Panc1 (cell line): Measurements from ENCODE around the gene C19orf12. TPM values are rescaled to one million over a fixed set of nuclear protein-coding genes. Genes with fewer than 3 reads are reported as not detected.

Experiments
- ATAC-seq: fragments of 200-7000 bp; cut with Tn5 transposase; 2 replicates; pipeline ENCODE4 v1.9.1; 2020; ENCODE audit warnings: mild to moderate bottlenecking, moderate library complexity
- BruUV-seq: library from RNA; stranded (reverse); fragments of 400-500 nt; replicated peaks from 2 replicates; lab custom pipeline; 2021; lab: Mats Ljungman, UMichigan
- CTCF ChIA-PET: fragments of 300-600 bp; sonication (Branson Sonifier 250); formaldehyde crosslinking; loops from one replicate; lab custom pipeline; 2022; ENCODE audit warnings: antibody characterized with exemption; lab: Charles Lee
- POLR2A ChIA-PET: fragments of 300-600 bp; sonication (Branson Sonifier 250); formaldehyde crosslinking; loops from one replicate; lab custom pipeline; 2022; ENCODE audit warnings: antibody characterized with exemption; lab: Charles Lee
- DNase-seq: peaks from one replicate; pipeline ENCODE4 v3.0.0-alpha.2; 2010; ENCODE audit warnings: low read depth, low spot score
- H3K27ac ChIP-seq: 2 replicates; pipeline ENCODE4 v1.5.1; 2011; ENCODE audit warnings: mild to moderate bottlenecking, low read length, inconsistent platforms
- H3K27me3 ChIP-seq: fragments of 200-500 bp; sonication (Bioruptor generic); 2 replicates; pipeline ENCODE4 v1.6.0; 2014; ENCODE audit warnings: low read length, inconsistent platforms; ENCODE audit not compliant: control insufficient read depth, insufficient read depth
- H3K36me3 ChIP-seq: fragments of 200-500 bp; sonication (Bioruptor generic); 2 replicates; pipeline ENCODE4 v1.5.1; 2014; ENCODE audit warnings: inconsistent platforms, mild to moderate bottlenecking, low read length, moderate library complexity; ENCODE audit not compliant: control insufficient read depth, insufficient read depth
- H3K4me1 ChIP-seq: 2 replicates; pipeline ENCODE4 v1.5.1; 2011; ENCODE audit warnings: inconsistent platforms, mild to moderate bottlenecking, low read length, moderate library complexity; ENCODE audit not compliant: control insufficient read depth, insufficient read depth
- H3K4me3 ChIP-seq, 2 experiments: 2 replicates each; pipeline ENCODE4 v1.5.1; 2011 to 2012; ENCODE audit warnings: low read depth in 2 of 2, low read length in 2 of 2, mild to moderate bottlenecking in 2 of 2, inconsistent platforms in 1 of 2, moderate library complexity in 1 of 2
- H3K9me3 ChIP-seq: fragments of 200-500 bp; sonication (Bioruptor generic); 2 replicates; pipeline ENCODE4 v1.5.1; 2014; ENCODE audit warnings: low read depth, mild to moderate bottlenecking, inconsistent platforms, low read length, moderate library complexity; ENCODE audit not compliant: control insufficient read depth, insufficient read depth
- CTCF ChIP-seq: fragments of 450-650 bp; IDR thresholded peaks from 2 replicates; pipeline ENCODE4 v1.5.1; 2017; ENCODE audit warnings: mild to moderate bottlenecking
- POLR2AphosphoS5 ChIP-seq: IDR thresholded peaks from 2 replicates; pipeline ENCODE4 v1.6.1; 2012; ENCODE audit warnings: mild to moderate bottlenecking, low read depth, low read length, moderate library complexity
- SIN3A ChIP-seq: IDR thresholded peaks from 2 replicates; pipeline ENCODE4 v1.6.1; 2012; ENCODE audit warnings: low read depth, mild to moderate bottlenecking, low read length, moderate library complexity, borderline replicate concordance; ENCODE audit not compliant: insufficient read depth
- TCF7L2 ChIP-seq: IDR thresholded peaks from 2 replicates; pipeline ENCODE4 v1.6.1; 2011; ENCODE audit warnings: mild to moderate bottlenecking, low read depth, low read length, inconsistent platforms
- in situ Hi-C: cut with HindIII; loops from 2 replicates; pipeline ENCODE4 v1.10.0; 2016; ENCODE audit warnings: low sequenced_read_pairs, low pct_unique_long_range_greater_than_20kb
- intact Hi-C: fragments of 100-400 bp; cut with micrococcal nuclease; formaldehyde crosslinking; loops from one replicate; pipeline ENCODE4 v1.10.0; 2022; ENCODE audit not compliant: unreplicated experiment
- total RNA-seq: library from RNA; stranded (reverse); gene quantifications from one replicate; pipeline ENCODE4 v1.2.1, GENCODE V29; 2021; ENCODE audit not compliant: unreplicated experiment
- TF ChIP-seq, protein P1 (sequence below), 2 experiments: IDR thresholded peaks; 2 replicates each; pipeline ENCODE4 v1.6.1; 2011 to 2012; ENCODE audit warnings: low read depth in 2 of 2, control low read depth in 1 of 2, low read length in 1 of 2, mild to moderate bottlenecking in 1 of 2, moderate library complexity in 1 of 2; ENCODE audit not compliant: insufficient read depth in 1 of 2

C19orf12 gene
- total RNA-seq, 1 experiment from 2014 or later, result 43.4 TPM

GRCh38 chr19:29675120-29675649, 39.9 kb downstream of the C19orf12 start:
- ChIA-PET POLR2A (no interaction called here), CTCF (no interaction called here)
- Histone ChIP-seq H3K27ac (no peak overlapping the region), H3K4me1 (peaks cover 12% of the 10 kb centered on the region), H3K27me3 (no peaks in the 10 kb centered on the region), H3K4me3 (no peak overlapping the region), H3K36me3 (no peaks in the 10 kb centered on the region), H3K9me3 (no peaks in the 10 kb centered on the region)
- ATAC-seq, result no peak
- no TSS peak for BruUV-seq
- intact Hi-C loops, result no loop called here
- in situ Hi-C loops, result no loop called here
- TF ChIP-seq, protein P1, sequence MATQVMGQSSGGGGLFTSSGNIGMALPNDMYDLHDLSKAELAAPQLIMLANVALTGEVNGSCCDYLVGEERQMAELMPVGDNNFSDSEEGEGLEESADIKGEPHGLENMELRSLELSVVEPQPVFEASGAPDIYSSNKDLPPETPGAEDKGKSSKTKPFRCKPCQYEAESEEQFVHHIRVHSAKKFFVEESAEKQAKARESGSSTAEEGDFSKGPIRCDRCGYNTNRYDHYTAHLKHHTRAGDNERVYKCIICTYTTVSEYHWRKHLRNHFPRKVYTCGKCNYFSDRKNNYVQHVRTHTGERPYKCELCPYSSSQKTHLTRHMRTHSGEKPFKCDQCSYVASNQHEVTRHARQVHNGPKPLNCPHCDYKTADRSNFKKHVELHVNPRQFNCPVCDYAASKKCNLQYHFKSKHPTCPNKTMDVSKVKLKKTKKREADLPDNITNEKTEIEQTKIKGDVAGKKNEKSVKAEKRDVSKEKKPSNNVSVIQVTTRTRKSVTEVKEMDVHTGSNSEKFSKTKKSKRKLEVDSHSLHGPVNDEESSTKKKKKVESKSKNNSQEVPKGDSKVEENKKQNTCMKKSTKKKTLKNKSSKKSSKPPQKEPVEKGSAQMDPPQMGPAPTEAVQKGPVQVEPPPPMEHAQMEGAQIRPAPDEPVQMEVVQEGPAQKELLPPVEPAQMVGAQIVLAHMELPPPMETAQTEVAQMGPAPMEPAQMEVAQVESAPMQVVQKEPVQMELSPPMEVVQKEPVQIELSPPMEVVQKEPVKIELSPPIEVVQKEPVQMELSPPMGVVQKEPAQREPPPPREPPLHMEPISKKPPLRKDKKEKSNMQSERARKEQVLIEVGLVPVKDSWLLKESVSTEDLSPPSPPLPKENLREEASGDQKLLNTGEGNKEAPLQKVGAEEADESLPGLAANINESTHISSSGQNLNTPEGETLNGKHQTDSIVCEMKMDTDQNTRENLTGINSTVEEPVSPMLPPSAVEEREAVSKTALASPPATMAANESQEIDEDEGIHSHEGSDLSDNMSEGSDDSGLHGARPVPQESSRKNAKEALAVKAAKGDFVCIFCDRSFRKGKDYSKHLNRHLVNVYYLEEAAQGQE (IDR thresholded peaks at IDR 0.05; ENCODE audit: insufficient read depth in 1 of 2, low read depth in 2 of 2, low read length in 1 of 2), result 0 out of 4 replicates have a peak, but pooled peaks of 1 of the 2 experiments have one; percentile 38
- TF ChIP-seq CTCF (no peak), SIN3A (no peak), POLR2AphosphoS5 (no peak), TCF7L2 (no peak)
- DNase-seq, result no peak

DNA sequence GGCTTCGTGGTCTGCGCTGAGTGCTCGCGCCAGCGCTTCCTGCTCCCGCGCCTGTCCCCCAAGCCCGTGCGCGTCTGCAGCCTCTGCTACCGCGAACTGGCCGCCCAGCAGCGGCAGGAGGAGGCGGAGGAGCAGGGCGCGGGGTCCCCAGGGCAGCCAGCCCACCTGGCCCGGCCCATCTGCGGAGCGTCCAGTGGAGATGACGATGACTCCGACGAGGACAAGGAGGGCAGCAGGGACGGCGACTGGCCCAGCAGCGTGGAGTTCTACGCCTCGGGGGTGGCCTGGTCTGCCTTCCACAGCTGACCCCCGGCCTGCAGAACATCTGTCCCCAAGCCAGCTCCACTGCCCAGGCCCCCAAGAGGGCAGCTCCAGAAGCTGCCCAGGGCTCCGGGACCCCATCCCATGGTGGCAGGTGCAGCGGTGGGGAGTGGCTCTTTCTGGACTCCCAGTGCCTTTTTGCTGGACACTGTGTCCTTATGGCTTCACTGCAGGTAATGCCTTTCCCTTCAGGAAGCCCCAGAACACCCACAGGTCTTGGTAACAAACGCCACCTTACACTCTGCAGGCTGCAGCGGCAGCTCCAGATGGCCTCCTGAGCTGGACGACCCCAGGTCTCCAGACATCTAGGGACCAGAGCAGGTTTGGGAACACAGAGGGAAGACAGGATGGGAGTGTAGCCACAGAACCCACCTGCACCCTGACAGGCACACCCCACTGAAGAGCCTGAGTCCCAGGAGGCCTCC, 40.5 kb downstream of the C19orf12 start:
- POLR2A ChIA-PET, result no interaction called here
- Histone ChIP-seq H3K27ac (no peak overlapping the region), H3K9me3 (no peaks in the 10 kb centered on the region), H3K27me3 (no peaks in the 10 kb centered on the region), H3K4me3 (no peak overlapping the region), H3K4me1 (peaks cover 12% of the 10 kb centered on the region), H3K36me3 (no peaks in the 10 kb centered on the region)
- BruUV-seq, result no TSS peak
- TF ChIP-seq TCF7L2, result no peak
- no peak for TF ChIP-seq POLR2AphosphoS5
- TF ChIP-seq, protein P1 (IDR thresholded peaks at IDR 0.05; ENCODE audit: insufficient read depth in 1 of 2, low read depth in 2 of 2, low read length in 1 of 2), result no peak
- TF ChIP-seq SIN3A, result no peak
- no peak for TF ChIP-seq CTCF
- no peak for DNase-seq
- CTCF ChIA-PET, result no interaction called here
- in situ Hi-C loops (no loop called here), intact Hi-C loops (no loop called here)
- no peak for ATAC-seq
